Stimulated activated CD8-positive, alpha-beta memory T cell treated with anti-CD3 and anti-CD28 coated beads, Interleukin-12 subunit alpha, Interleukin-12 subunit beta, amount 100 ng/mL, for 24 hours (primary cell): ENCODE results near the gene SLC17A1.
"Not testable (repeated sequence)": the region's sequence is repeated elsewhere in the genome, so short reads cannot be mapped to it uniquely, and the experiment has no call there.

Source experiments
- DNase-seq: peaks from one replicate; pipeline ENCODE4 v3.0.0-alpha.2; 2020; ENCODE audit errors: extremely low read depth

The SLC17A1 gene

DNA sequence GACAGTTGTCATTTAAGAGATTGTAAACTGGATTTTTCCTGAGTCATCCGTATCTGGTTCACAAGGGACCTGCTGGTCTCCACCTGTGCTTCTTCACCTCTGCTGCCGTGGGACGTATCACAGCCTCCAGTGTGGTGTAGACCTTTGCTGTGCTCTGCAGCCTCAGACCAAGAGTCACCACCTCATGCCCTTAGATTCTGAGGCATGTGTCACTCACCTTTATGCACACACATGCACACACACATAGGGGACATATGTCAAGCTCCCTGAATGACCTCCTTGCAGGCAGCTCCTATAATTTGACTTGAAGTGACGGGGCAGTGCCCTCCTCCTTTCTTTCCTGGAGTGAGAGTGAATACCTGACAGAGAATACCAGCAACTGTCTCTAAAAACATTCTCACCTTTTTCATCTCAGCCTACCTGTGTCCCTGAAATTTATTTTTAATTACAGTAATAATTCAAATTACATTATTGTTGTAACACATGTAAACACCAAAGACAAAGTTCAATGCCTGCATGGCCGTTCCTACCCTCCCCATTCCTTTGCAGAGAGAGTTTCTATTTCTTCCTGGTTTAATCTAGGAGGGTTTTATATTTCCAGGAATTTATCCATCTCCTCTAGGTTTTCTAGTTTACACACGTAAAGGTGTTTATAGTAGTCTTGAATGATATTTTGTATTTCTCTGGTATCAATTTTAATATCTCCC is 73.8 kb downstream of the SLC17A1 start:
- DNase-seq: no peak

DNA sequence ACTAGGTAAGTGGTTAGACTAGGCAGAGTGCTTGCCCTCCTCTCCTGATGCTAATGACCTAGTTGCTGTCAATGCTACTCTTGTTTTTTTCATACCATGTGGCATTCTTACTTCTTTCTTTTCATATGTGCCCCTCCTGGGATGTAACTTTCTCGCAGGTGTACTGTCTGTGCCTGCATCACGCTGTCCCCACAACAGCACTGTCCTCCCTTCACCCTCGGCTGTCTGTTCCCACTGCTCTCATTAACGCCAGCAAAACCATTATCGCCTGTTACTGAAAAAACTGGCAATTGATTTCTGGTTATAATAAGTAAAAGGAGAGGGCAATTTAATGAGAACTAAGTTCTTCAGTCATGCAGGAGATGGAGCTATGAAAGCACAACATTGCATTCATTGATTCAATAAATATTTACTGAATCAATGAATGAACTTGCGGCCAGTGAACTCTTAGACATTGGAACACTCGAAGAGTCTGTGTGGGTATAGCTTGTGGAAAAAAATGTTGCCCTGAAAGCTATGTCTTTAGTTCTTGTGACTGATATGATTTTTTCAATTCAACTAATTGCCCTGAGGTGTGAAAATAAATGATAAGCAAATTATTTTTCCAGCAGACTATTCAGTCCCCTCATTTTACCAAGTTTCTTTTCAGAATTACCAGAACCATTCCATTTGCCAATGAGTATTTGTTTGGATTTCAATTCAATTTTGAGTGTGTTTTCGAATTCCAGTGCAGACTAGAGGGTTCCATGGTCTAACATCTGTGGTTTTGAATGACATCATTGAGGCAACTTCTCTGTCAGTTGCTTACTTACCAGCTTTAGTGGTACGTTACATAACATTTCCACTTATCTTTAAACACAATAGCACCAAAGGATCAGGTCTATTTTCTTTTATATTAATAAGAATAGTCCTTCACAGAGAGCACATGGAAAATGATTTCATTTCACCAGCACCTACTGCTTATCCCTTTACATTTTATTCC is 75.2 kb downstream of the SLC17A1 start:
- DNase-seq: no peak

DNA sequence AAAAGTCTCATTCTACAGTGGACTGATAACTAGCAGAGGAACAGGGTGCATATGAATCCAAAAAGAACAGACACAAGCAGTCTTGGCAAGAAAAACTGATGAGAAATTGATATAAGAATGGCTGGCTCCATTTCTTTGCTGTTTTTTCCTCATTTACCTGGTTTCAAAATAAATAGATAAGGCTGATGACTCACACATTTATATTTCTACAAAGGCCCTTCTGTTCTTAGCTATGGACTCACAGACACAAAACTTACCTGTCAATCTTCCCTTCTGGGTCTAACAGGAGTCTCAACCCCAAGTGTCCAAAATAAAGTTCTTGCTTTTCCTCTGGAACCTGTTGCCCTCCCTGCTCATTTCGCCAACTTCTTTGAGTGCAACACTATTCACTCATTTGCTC is 76.4 kb downstream of the SLC17A1 start:
- DNase-seq: no peak

DNA sequence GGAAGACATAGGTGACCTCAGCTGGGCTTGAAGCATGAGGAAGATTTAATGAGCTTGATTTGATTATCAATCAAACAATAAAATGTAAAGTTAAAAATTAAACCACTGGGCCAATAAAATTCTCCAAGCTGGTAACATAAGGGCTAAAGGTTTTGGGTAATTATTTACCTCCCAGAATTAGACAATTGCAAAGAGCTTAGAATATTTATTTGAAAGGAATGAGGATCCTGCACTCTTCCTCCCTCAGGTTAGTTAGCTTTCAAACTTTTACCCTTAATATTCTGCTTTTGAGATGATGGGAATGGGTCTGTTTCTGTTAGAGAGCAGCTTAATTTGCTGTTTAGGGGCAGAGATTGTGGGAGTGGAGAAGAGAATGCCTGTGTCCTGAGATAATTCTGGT is 77.3 kb downstream of the SLC17A1 start, which contains the start of gene SLC17A4:
SLC17A4 (plus strand) TSS at position 208 of the 400 bp plus-strand sequence. CDS start 7,221 bp downstream, outside the sequence.
- DNase-seq: no peak

DNA sequence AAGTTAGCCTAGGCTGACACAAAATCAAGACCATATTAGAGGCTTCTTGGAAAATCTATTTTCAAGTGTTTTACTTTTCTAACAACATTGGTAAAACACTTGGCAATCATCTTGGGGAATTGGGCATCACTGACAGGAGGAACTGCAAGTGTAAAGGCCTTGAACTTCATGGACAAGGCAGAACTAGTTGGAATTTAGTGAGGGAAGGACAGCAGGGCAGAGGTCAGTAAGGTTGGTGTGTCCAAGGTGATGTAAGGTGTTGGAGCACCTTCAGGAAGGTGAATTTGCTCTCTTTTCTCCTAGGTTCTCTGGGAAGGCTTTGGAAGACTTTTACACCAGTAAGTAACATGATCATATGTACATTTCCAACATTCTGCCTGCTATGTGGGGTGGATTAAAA is 78.8 kb downstream of the SLC17A1 start:
- no peak for DNase-seq

DNA sequence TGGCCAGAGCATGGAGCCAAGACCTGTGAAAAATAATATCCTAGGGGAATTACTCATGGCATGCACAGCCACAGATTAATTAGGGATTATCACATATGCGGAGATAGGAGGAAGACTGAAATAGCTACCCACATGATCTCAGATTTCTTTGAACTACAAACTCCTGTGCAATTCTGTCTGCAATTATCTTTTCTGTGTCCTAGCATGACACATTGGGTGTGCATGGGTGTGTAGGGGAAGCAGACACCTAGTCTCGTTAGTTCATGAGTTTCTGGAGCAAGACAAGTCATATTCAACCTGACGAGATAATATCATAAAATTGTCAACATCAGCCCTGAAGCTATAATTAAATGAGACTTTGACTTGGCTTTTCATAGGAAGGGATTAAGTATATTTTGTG is 80.9 kb downstream of the SLC17A1 start:
- DNase-seq: no peak

DNA sequence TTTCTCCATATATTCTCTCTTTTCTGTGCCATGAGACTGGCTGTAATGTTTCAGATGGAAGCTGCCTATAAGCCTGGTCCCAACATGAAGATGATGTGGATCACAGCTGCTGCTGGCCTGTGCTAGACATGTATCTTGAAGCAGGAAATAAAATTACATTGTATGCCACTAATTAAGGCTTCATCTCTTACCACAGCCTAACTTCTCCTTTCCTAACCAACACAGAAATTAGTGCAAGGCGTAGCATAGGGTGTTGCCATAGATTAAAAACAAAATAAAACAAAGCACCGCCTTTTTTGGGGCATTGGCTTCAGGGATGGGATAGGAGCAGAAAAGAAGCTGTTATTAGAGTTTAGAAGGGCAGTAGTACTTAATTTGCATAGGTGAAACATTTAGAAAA is 82.0 kb downstream of the SLC17A1 start:
- no peak for DNase-seq

DNA sequence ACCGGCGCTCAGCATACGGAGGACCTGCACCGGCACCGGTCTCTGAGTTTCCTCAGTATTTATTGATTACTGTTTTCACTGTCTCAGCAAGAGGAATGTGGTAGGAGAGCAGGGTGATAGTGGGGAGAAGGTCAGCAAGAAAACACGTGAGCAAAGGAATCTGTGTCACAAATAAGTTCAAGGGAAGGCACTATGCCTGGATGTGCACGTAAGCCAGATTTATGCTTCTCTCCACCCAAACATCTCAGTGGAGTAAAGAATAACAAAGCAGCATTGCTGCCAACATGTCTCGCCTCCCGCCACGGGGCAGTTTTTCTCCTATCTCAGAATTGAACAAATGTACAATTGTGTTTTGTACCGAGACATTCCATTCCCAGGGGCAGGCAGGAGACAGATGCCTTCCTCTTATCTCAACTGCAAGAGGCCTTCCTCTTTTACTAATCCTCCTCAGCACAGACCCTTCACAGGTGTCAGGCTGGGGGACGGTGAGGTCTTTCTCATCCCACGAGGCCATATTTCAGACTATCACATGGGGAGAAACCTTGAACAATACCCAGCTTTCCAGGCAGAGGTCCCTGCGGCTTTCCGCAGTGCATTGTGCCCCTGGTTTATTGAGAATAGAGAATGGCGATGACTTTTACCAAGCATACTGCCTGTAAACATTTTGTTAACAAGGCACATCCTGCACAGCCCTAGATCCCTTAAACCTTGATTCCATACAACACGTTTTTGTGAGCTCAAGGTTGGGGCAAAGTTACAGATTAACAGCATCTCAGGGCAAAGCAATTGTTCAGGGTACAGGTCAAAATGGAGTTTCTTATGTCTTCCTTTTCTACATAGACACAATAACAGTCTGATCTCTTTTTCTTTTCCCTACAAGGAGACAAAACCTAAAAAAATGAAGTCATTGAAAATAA is 83.0 kb downstream of the SLC17A1 start:
- DNase-seq: not testable (repeated sequence)

DNA sequence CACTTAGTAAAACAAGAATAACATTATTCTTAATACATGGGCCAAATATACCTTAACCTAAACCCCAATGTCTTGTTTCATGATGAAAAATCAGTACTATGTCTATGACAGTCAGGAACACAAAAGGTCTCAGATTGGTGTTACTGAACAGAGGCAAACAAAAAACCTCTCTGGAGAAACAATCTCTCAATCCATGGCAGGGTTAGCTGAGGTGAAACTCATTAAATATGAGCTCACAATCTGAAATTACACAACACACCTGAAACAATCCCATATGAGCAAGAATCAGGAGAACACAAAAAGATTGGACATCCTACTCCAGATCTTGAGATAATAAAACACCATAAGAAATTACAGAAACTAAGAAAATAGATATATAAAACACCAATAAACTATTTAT is 83.8 kb downstream of the SLC17A1 start:
- no peak for DNase-seq

DNA sequence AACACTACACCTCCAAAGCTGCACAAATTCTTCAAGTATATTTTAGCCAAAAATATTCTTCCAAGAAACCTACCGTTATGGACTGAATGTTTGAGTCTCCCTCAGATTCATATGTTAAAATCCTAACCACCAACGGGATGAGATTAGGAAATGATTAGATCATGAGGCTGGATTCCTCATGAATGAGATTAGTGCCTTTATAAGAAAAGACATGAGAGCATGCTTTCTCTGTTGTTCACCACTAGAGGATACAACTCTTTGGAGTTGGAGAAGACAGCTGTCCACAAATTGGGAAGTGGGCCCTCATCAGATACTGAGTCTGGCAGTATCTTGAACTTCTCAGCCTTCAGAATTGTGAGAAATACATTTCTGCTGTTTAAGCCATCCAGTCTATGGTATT is 84.4 kb downstream of the SLC17A1 start:
- no peak for DNase-seq

DNA sequence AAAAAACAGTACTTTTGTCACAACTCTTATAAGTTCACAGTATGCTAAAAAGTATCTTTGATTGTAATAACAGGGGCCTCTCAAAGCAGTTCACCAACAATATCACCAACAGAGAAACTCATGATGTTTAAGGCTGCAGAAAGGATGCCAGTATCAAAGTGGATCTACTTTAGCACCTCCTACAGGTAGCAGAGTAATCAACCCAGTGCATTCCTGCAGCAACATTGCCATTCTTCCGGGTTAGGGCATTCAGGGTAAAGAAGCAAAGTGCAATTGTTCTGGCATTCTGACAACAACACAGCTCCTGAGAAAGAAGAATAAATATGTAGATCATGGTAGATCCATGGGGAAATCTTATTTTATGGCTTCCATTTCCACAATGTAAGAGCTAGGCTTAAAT is 84.9 kb downstream of the SLC17A1 start:
- no peak for DNase-seq

DNA sequence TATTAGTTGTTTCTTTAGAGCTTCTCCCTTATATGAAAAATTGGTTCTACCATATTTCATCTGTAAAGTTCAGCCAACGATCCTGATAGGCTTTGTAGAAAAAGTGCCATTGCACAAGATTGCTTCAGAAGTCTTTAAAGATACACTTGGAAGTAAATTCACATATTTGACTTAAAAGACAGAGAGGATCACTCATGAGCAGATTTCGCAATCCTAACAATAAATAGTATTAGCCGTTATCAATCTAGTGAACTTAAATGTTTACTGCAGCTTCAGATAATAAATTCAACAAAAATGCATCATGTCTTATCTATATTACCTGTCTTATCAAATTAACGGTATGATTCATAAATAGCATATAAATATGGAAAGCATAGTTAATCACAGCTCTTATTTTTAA is 86.0 kb downstream of the SLC17A1 start:
- DNase-seq: no peak

DNA sequence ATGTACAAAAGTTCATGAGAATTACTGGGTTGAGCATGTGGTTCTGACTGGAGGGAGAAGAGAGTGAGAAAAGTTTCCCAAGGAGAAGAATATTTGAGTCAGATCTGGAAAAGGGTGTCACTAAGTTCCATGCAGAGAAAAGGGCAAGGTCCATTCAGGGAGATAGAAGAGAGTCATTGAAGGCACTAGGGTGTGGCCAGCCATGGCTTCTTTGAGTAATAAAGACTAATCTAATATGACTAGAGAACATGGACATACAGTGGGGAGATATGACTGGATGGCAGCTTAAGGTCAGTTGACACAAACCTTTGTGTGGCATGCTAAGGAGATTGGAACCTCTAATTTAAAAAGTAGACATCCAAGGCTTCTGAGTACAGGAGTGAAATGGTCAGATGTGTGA is 88.0 kb downstream of the SLC17A1 start:
- DNase-seq: no peak

DNA sequence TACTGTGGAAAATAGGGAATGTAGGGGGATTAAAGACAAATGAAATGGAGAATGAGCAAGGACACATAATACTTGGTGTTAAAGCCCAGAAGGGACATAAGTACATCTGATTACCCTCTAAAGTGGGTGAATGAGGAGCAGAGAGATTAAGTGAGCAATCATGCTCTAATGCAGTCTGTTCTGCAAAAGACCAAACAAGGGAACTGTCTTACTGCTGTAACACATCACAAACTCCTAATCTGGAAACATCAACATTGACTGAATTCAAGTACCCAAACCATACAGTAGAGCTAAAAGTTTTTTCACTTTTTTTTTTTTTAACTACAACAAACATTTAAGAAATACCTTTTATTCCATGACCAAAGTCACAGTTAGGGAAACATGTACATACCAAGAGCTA is 96.6 kb downstream of the SLC17A1 start:
- DNase-seq: no peak
